GM21786 (cell line): ENCODE data around the gene CCND2.

ENCODE experiments used
- ATAC-seq: cut with Tn5 transposase; IDR thresholded peaks from one replicate; pipeline ENCODE4 v1.9.1; 2021; ENCODE audit not compliant: unreplicated experiment

The CCND2 gene

GRCh38 chr12:4289998-4290790 lies 16.6 kb downstream of the CCND2 start:
- ATAC-seq = no peak

DNA sequence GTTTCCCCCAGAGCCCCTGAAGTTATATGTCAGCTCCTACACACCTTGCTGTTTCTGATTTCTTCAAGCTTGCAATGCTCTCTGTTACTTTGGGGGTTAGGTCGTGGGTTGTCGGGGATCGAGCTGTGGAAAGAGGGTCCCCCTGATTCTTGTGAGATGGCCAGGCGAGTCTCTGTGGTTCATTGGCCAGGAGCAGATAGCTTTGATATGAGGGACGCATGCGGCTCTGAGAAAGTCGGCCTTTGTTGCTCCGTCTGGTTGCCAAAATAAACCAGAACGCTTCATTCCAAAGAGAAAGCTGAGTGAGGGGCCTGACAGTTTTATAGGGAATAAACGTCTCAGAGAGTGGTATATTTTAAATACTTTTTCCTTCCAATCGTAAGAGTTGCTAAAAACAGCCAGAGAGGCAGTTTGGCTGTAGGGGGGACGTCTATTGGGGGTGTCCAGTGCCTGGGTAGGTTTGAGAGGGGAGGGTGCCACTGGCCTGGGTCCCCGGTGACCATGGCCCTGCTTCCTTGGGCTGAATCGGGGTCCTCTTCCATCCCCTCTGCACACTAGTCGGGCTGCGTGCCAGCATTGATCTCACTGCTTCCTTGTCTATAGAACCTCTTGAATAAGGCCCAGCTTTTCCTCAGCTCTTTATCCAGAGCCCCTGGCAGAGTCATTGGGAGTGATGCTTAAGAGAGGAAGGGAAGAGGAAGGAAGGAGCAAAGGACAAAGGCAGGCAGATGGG lies 18.9 kb downstream of the CCND2 start:
- ATAC-seq = no peak

- ATAC-seq = no peak
Observed at GRCh38 chr12:4293299-4293965, 19.9 kb downstream of the CCND2 start.

DNA sequence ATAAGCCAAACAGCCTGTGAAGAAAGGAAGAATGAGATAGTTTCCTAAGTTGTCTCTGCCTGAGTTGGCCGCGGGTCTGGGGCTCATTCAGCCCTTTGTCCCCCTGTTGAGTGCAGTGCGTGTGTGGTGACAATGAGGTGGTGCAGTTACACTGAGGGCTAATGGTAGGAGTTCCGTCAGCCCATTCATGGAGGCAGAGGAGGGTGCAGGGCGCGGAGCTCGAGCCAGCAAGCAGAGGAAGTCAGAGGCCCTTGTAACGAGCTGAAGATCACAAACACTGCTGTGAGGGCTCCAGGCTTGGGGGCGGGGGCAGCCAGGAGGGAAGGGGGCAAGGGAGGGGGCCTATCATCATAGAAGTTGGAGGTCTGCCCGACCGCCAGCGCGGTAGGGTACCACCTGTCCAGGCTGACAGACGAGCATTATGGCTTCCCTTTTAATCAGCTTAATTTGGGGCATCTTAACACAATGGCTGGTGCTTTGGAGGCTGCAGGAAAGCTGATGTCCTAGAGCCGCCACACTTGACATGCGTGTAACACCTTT lies 20.5 kb downstream of the CCND2 start:
- no peak for ATAC-seq

GRCh38 chr12:4296751-4297150 lies 23.2 kb downstream of the CCND2 start:
- no peak for ATAC-seq

- ATAC-seq = no peak
Observed at GRCh38 chr12:4297617-4298016, 24.1 kb downstream of the CCND2 start.

- ATAC-seq = no peak
Observed at GRCh38 chr12:4300883-4301282, 27.3 kb downstream of the CCND2 start.

GRCh38 chr12:4301932-4302501 lies 28.5 kb downstream of the CCND2 start:
- ATAC-seq = no peak

DNA sequence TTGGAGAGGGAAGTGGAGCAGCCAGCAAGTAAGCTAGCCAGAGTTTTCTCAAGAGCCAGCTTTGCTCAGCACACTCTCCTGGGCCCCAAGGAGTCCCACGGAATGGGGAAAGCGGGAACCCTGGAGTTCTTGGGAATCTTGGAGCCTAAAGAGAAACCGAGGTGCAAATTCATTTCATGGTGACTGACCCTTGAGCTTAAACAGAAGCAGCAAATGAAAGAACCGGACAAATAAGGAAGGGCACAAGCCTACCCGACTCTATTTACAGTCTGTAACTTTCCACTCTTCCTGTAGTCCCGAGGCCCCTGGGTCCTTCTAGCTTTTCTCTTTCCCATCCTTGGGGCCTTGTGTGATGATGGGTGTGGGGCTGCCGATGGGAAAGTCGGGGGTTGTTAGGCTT lies 29.3 kb downstream of the CCND2 start:
- ATAC-seq = no peak

GRCh38 chr12:4303750-4304149 lies 30.2 kb downstream of the CCND2 start:
- ATAC-seq = no peak

GRCh38 chr12:4307593-4308333 lies 34.2 kb downstream of the CCND2 start:
- ATAC-seq = no peak

DNA sequence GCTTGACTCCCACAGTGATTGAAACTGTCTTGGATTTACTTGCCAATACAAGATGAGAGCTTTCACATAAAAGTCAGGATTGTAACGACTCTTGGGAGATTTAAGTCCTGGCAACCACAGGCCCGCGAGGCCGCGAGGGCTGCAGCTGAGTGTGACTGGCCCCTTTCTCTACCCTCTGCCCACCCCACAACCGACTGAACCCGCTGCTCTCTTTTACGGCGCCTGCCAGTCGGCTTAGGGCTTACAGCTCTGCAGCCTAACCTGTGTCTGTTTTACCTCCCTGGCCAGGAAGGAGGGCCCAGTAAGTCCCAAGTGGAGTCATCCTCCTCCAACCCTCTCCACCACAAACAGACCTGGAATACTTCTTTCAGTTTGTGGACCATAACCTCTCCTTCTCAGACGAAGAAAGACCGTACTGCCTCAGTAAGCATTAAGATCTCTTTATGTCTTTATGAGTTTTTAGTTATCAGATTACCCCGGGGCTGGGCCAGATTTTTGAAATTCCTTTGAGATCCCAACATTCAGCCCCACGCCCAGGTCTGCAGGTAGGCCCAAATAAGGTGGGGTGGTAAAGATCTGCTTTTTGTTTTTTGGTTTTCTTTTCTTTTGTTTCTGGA lies 34.9 kb downstream of the CCND2 start:
- ATAC-seq = no peak

DNA sequence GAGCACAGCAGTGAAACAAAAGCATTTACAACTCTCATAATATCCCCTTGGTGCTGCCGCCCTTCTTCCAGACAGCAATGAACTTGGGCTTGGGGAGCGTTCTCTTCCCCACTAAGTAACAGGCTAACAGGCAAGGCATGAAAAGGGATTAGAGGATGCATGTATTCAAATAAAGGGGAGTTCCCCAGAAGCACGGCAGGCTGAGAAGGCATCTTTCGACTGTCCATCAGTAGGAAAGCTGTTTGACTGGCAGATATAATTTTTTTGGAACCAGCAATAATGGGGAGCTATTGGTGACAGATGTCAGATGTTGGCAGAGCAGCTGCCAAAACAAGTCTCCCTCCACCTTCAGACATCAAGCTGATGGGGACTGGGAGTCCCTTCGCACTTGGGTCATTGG lies 38.2 kb downstream of the CCND2 start:
- ATAC-seq = no peak

DNA sequence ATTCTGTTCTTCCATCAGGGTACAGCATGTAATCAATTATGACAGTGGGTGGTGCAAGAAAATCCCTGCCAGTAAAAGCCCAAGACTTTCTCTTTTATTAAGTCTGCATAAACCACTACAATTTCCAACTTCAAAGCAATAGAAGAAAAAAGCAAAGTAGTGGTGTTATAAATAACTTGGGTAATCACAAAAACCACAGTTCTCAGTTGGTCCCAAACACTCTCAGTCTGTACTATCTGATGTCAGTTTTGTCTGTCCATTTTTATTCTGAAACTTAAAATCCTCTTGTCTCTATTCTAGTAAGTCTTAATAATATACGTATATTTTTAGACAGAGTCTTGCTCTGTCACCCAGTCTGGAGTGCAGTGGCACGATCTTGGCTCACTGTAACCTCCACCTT lies 38.7 kb downstream of the CCND2 start:
- ATAC-seq = no peak

- peak; percentile 24 for ATAC-seq
Observed at GRCh38 chr12:4320497-4320852, 46.9 kb downstream of the CCND2 start.

DNA sequence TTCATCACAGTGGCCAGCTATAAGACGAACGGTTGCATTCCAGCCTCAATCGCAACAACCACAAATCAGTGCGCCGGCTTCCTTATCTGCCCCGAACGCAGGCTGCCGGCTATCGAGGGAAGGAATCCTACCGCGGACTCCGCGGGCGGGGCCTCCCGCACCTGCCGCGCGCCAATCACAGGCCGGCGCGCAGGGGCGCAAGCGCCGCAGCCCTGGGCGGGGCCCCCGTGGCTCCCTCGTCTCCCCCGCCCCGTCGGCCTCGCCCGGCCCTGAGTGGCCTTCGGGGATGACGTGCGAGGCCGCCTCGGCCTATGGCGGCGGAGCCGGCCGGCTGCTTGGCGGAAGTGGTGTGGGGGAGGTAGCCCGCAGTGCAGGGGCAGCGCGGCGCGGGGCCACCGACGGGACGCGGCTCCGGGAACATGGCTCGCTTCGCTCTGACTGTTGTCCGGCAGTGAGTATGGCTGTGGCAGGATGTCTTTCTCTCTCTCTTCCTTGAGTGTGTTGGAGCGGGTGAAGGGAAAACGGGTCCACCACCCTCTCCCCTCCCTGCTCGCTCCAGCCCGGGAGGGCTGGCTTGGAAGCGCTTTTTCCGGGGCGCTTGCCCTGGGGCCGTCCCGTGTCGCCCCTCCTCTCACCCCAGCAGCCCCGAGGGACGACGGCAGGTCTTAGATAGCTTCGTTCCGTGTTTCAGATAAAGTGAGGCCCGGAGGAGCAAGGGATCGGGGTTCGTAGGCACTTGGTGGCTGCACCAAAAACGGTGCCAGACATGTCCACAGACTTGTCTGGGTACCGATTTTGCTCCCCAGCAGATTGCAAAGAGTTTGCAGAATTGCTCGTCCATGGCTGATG lies 47.5 kb downstream of the CCND2 start, which contains the start of gene TIGAR:
TSS of gene TIGAR (plus strand) at position 361 of the 849 bp plus-strand sequence. CDS start at position 420, 59 bp downstream.
- ATAC-seq = peak; percentile 92

- no peak for ATAC-seq
Observed at GRCh38 chr12:4322726-4323125, 49.2 kb downstream of the CCND2 start.
